ENCODE results near the gene ARHGAP22. TPM values are rescaled to one million over a fixed set of nuclear protein-coding genes. Genes with fewer than 3 reads are reported as not detected.

The ARHGAP22 gene
- total RNA-seq, 2 donors from 2014 or later: 0.32 to 0.48 TPM

DNA sequence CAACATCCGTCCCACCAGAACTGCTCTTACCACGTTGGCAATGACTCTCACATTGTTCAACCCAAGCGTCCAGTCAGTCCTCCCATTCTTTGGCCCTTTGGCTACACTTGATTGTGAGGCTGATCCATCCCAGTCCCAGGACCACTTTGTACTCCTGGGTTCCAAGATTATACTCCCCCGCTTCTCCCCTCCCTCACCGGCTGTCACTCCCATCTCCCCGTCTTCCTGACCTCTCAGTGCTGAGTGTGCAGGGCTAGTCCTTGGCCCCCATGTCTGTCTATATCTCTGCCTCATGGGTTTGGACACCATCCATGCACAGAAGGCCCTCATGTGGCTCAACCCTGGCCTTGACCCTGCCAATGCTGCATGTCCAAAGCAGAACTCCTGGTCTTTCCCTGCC lies 12.5 kb downstream of the ARHGAP22 start:
- Mint-ChIP-seq H3K27ac (no peak overlapping the region), H3K36me3 (ENCODE audit: low read depth) (no peaks in the 10 kb centered on the region), H3K4me3 (no peak overlapping the region), H3K9me3 (no peaks in the 10 kb centered on the region), H3K27me3 (peaks cover 20% of the 10 kb centered on the region), H3K4me1 (no peaks in the 10 kb centered on the region)
- ATAC-seq (replicated peaks): no peak

DNA sequence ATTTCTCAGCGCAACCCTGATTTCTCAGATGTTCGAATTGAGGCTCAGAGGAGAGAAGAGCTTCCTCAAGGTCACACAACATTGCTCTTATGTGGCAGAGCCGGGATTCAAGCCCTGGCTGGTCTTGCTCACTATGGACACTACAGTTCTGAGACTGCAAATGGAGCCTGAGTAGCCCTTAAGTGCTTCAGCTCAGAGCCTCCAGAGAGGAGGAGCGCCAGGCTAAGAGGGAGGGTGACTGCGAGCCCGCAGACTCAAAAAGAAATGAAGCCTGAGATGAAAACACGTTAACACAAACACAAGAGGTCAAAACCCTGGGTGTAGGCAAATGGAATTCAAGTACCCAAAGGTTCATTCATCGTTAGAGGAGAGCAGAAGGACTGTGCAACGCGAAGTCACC lies 13.9 kb downstream of the ARHGAP22 start:
- no peaks in the 10 kb centered on the region for H3K4me1 Mint-ChIP-seq
- H3K4me3 Mint-ChIP-seq: no peak overlapping the region
- no peak for ATAC-seq (replicated peaks)
- no peak overlapping the region for H3K27ac Mint-ChIP-seq
- no peaks in the 10 kb centered on the region for H3K36me3 Mint-ChIP-seq (ENCODE audit: low read depth)
- peaks cover 16% of the 10 kb centered on the region for H3K27me3 Mint-ChIP-seq
- H3K9me3 Mint-ChIP-seq: no peaks in the 10 kb centered on the region

DNA sequence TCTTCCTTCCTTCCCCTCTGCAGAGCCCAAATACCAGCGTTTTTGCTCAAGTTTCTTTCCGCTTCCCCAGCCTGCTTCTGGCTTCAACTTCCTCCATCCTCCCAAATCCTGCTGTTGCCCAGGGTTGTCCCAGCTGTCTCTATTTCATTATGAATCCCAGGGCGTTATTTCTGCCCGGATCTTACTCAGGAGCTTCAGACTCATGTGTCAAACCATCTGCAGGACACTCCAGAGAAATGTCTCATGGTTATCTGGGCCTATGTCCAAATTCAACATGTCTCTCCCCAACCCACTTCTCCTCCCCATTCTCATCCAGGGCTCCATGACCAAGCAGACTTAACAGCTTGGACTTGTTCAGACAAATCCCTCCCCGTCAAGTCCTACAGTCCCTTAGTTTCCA lies 15.6 kb downstream of the ARHGAP22 start:
- Mint-ChIP-seq H3K27me3 (peaks cover 17% of the 10 kb centered on the region), H3K4me1 (no peaks in the 10 kb centered on the region), H3K36me3 (ENCODE audit: low read depth) (no peaks in the 10 kb centered on the region), H3K9me3 (peaks cover 4% of the 10 kb centered on the region), H3K27ac (no peak overlapping the region), H3K4me3 (no peak overlapping the region)
- ATAC-seq (replicated peaks): no peak

GRCh38 chr10:48587819-48588218 lies 17.1 kb downstream of the ARHGAP22 start:
- Mint-ChIP-seq H3K36me3 (ENCODE audit: low read depth) (no peaks in the 10 kb centered on the region), H3K4me1 (no peaks in the 10 kb centered on the region), H3K9me3 (peaks cover 4% of the 10 kb centered on the region), H3K27me3 (peaks cover 15% of the 10 kb centered on the region), H3K4me3 (no peak overlapping the region), H3K27ac (no peak overlapping the region)
- no peak for ATAC-seq (replicated peaks)

GRCh38 chr10:48587101-48587500 lies 17.8 kb downstream of the ARHGAP22 start:
- Mint-ChIP-seq H3K4me1 (no peaks in the 10 kb centered on the region), H3K27me3 (peaks cover 15% of the 10 kb centered on the region), H3K27ac (no peak overlapping the region), H3K9me3 (peaks cover 4% of the 10 kb centered on the region), H3K36me3 (ENCODE audit: low read depth) (no peaks in the 10 kb centered on the region), H3K4me3 (no peak overlapping the region)
- ATAC-seq (replicated peaks): no peak

- Mint-ChIP-seq H3K9me3 (peaks cover 4% of the 10 kb centered on the region), H3K4me1 (no peaks in the 10 kb centered on the region), H3K4me3 (no peak overlapping the region), H3K27ac (no peak overlapping the region), H3K27me3 (peaks cover 27% of the 10 kb centered on the region), H3K36me3 (ENCODE audit: low read depth) (no peaks in the 10 kb centered on the region)
- ATAC-seq (replicated peaks): no peak
Measured at GRCh38 chr10:48582970-48583369, 21.9 kb downstream of the ARHGAP22 start.

DNA sequence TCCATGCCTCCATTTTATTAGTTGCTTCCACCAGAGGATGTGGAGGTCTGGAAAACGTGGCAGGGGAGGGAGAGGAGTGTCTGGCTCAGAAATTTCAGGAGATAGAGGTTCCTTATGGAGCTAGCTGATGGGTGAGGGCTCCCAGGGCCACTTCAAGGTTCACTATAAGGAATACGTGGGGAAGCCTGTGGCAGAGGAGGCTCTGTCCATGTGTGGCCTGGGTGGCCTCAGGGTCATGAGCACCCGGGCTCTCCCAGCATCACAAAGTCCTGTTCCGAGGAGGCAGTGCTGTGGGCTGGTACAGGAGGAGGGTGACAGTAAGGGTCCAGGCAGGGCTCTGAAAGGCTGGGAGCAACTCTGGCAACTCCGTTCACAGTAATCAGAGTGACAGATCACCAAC lies 24.6 kb downstream of the ARHGAP22 start:
- no peaks in the 10 kb centered on the region for H3K36me3 Mint-ChIP-seq (ENCODE audit: low read depth)
- ATAC-seq (replicated peaks): no peak
- H3K4me3 Mint-ChIP-seq: no peak overlapping the region
- H3K9me3 Mint-ChIP-seq: peaks cover under 1% of the 10 kb centered on the region
- peaks cover 33% of the 10 kb centered on the region for H3K27me3 Mint-ChIP-seq
- H3K27ac Mint-ChIP-seq: no peak overlapping the region
- no peaks in the 10 kb centered on the region for H3K4me1 Mint-ChIP-seq

- no peak for ATAC-seq (replicated peaks)
- Mint-ChIP-seq H3K9me3 (no peaks in the 10 kb centered on the region), H3K27ac (no peak overlapping the region), H3K27me3 (peaks cover 32% of the 10 kb centered on the region), H3K36me3 (ENCODE audit: low read depth) (no peaks in the 10 kb centered on the region), H3K4me1 (no peaks in the 10 kb centered on the region), H3K4me3 (no peak overlapping the region)
Measured at GRCh38 chr10:48579251-48579960, 25.5 kb downstream of the ARHGAP22 start.

- Mint-ChIP-seq H3K9me3 (no peaks in the 10 kb centered on the region), H3K27me3 (peaks cover 28% of the 10 kb centered on the region), H3K4me1 (no peaks in the 10 kb centered on the region), H3K4me3 (no peak overlapping the region), H3K36me3 (ENCODE audit: low read depth) (no peaks in the 10 kb centered on the region), H3K27ac (no peak overlapping the region)
- no peak for ATAC-seq (replicated peaks)
Measured at GRCh38 chr10:48577158-48577557, 27.7 kb downstream of the ARHGAP22 start.

DNA sequence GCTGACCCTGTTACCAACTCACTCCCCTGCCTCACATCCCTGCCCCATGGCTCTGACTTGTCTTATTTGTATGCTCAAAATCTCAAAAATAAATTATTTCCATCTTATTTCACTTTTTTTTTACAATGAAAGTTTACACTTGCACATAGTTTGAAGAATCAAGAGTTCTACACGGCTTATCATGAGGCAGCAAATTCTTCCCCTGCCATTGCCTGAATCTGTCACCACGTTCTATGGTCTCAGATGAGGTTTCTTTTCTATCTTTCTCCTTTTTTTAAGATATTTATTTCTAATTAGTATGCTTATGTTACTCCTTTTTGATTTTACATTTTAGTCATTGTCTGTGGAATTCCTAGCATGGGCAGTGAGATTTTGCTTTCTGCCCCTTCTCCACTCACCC lies 28.4 kb downstream of the ARHGAP22 start:
- H3K4me3 Mint-ChIP-seq: no peak overlapping the region
- H3K4me1 Mint-ChIP-seq: no peaks in the 10 kb centered on the region
- no peak overlapping the region for H3K27ac Mint-ChIP-seq
- no peak for ATAC-seq (replicated peaks)
- peaks cover 28% of the 10 kb centered on the region for H3K27me3 Mint-ChIP-seq
- H3K36me3 Mint-ChIP-seq (ENCODE audit: low read depth): no peaks in the 10 kb centered on the region
- H3K9me3 Mint-ChIP-seq: no peaks in the 10 kb centered on the region

- Mint-ChIP-seq H3K4me1 (no peaks in the 10 kb centered on the region), H3K36me3 (ENCODE audit: low read depth) (no peaks in the 10 kb centered on the region), H3K4me3 (no peak overlapping the region), H3K27me3 (peaks cover 28% of the 10 kb centered on the region), H3K27ac (no peak overlapping the region), H3K9me3 (no peaks in the 10 kb centered on the region)
- ATAC-seq (replicated peaks): no peak
Measured at GRCh38 chr10:48575901-48576300, 29.0 kb downstream of the ARHGAP22 start.

- H3K36me3 Mint-ChIP-seq (ENCODE audit: low read depth): no peaks in the 10 kb centered on the region
- H3K4me3 Mint-ChIP-seq: no peak overlapping the region
- no peaks in the 10 kb centered on the region for H3K9me3 Mint-ChIP-seq
- H3K4me1 Mint-ChIP-seq: no peaks in the 10 kb centered on the region
- H3K27me3 Mint-ChIP-seq: peaks cover 23% of the 10 kb centered on the region
- ATAC-seq (replicated peaks): no peak
- no peak overlapping the region for H3K27ac Mint-ChIP-seq
Measured at GRCh38 chr10:48574817-48575380, 30.0 kb downstream of the ARHGAP22 start.

DNA sequence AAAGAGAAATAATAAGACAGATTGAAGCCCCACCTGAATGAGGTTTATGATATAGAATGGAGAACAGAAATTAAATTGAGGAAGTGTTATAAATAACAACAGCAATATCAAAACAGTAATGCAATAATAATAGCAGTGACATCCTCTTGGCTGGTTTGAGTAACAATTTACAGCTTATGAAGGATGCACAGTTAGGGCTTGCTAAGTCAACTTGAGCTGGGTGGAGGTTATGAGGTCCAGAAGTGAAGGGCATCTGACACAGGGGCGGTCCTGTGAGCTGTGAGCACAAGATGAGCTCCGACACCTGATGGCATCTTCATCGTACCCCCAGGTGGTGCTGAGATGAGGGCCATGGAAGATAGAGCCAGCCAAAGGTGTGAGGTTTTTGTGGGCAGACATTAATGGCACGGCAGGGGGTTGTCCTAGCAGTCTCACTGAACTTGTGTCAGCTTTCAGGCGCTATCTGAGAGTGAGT lies 30.5 kb downstream of the ARHGAP22 start:
- no peaks in the 10 kb centered on the region for H3K36me3 Mint-ChIP-seq (ENCODE audit: low read depth)
- ATAC-seq (replicated peaks): no peak
- H3K4me3 Mint-ChIP-seq: no peak overlapping the region
- peaks cover 18% of the 10 kb centered on the region for H3K27me3 Mint-ChIP-seq
- H3K9me3 Mint-ChIP-seq: no peaks in the 10 kb centered on the region
- H3K27ac Mint-ChIP-seq: no peak overlapping the region
- no peaks in the 10 kb centered on the region for H3K4me1 Mint-ChIP-seq

DNA sequence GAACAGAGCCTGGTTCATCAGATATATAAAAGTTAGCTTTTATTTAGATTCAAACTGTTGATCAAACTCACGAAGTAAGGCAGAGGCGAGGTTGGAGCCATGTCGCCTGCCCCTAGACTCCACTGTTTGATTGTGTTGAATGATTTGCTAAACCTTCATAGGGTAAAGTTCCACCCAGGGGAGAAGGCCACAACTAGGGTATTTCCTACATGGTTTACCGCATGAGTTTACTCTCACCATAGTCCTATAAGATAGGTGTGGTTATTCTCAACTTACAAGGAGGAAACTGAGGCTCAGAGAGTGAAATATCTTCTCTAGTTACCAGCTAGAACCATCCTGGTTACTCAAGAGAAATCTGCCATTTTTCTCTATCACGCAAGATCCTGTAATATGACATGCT lies 31.8 kb downstream of the ARHGAP22 start:
- Mint-ChIP-seq H3K27me3 (peaks cover 10% of the 10 kb centered on the region), H3K27ac (no peak overlapping the region), H3K4me1 (no peaks in the 10 kb centered on the region), H3K4me3 (no peak overlapping the region), H3K36me3 (ENCODE audit: low read depth) (no peaks in the 10 kb centered on the region), H3K9me3 (no peaks in the 10 kb centered on the region)
- ATAC-seq (replicated peaks): no peak

DNA sequence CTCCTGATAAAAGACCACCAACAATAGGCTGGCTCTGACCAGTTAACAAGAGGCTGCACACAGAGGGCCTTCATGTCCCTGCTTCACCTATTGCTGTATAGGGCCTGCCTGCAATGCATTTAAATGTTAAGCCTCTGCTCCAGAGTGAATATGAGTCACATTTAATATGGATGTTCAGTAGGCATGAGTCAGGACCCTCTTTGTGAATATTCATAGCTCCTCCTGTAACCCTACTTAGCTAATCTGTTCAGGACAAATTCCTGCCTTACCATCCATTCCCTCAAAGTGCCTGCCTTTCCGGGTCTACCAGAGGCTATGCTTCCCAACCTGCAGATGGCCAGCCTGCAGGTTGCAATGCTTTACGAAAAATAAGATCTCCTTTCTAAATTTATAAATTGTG lies 32.5 kb downstream of the ARHGAP22 start:
- Mint-ChIP-seq H3K36me3 (ENCODE audit: low read depth) (no peaks in the 10 kb centered on the region), H3K4me3 (no peak overlapping the region), H3K4me1 (no peaks in the 10 kb centered on the region), H3K9me3 (no peaks in the 10 kb centered on the region), H3K27ac (no peak overlapping the region), H3K27me3 (peaks cover 9% of the 10 kb centered on the region)
- ATAC-seq (replicated peaks): no peak

Data from activated T-helper 17 cell treated with anti-CD3 and anti-CD28 coated beads, Interleukin-2, amount 50 U/mL, for 72 hours (primary cell).